Measurements from ENCODE around the gene TPST2. TPM values are rescaled to one million over a fixed set of nuclear protein-coding genes. Genes with fewer than 3 reads are reported as not detected.
"Not testable (repeated sequence)": the region's sequence is repeated elsewhere in the genome, so short reads cannot be mapped to it uniquely, and the experiment has no call there.

The TPST2 gene
- total RNA-seq, 1 donor from 2014 or later, result 14.2 TPM

DNA sequence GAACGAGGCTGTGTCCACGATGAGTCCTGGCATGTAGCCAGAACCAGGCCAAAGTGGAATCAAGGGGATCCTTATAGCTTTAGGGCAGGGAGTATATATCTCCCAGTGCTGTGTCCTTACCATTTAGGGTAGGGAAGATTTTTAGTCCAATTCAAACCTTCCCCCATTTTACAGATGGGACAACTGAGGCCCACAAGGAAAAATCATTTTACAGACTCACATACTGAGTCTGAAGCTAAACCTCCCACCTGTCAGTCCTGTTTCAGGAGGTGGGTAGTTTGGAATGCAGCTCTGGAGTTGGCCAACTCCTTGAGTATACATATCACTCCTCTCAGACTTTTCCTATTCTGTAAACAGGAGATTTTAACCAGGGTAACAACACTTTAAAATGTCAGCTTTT lies 44.5 kb downstream of the TPST2 start:
- H3K36me3 Mint-ChIP-seq (ENCODE audit: low read depth), result peaks cover 17% of the 10 kb centered on the region
- H3K27me3 Mint-ChIP-seq (ENCODE audit: low read depth), result no peaks in the 10 kb centered on the region
- no peak for DNase-seq (ENCODE audit: low spot score)
- H3K27ac Mint-ChIP-seq, result no peak overlapping the region
- no peak overlapping the region for H3K4me3 Mint-ChIP-seq (ENCODE audit: low read depth)
- intact Hi-C loops (cut with micrococcal nuclease), result no loop called here
- no peaks in the 10 kb centered on the region for H3K9me3 Mint-ChIP-seq
- H3K4me1 Mint-ChIP-seq (ENCODE audit: low read depth), result peaks cover 18% of the 10 kb centered on the region

GRCh38 chr22:26544489-26544888 lies 45.4 kb downstream of the TPST2 start:
- no peaks in the 10 kb centered on the region for H3K27me3 Mint-ChIP-seq (ENCODE audit: low read depth)
- DNase-seq (ENCODE audit: low spot score), result no peak
- peaks cover 18% of the 10 kb centered on the region for H3K4me1 Mint-ChIP-seq (ENCODE audit: low read depth)
- H3K27ac Mint-ChIP-seq, result no peak overlapping the region
- no peak overlapping the region for H3K4me3 Mint-ChIP-seq (ENCODE audit: low read depth)
- H3K9me3 Mint-ChIP-seq, result no peaks in the 10 kb centered on the region
- intact Hi-C loops (cut with micrococcal nuclease), result no loop called here
- peaks cover 19% of the 10 kb centered on the region for H3K36me3 Mint-ChIP-seq (ENCODE audit: low read depth)

- Mint-ChIP-seq H3K27ac (no peak overlapping the region), H3K4me1 (ENCODE audit: low read depth) (peaks cover 18% of the 10 kb centered on the region), H3K36me3 (ENCODE audit: low read depth) (peaks cover 23% of the 10 kb centered on the region), H3K4me3 (ENCODE audit: low read depth) (no peak overlapping the region), H3K9me3 (no peaks in the 10 kb centered on the region), H3K27me3 (ENCODE audit: low read depth) (no peaks in the 10 kb centered on the region)
- intact Hi-C loops (cut with micrococcal nuclease), result no loop called here
- no peak for DNase-seq (ENCODE audit: low spot score)
Measured at GRCh38 chr22:26542831-26543230, 47.1 kb downstream of the TPST2 start.

- peaks cover 8% of the 10 kb centered on the region for H3K4me1 Mint-ChIP-seq (ENCODE audit: low read depth)
Measured at GRCh38 chr22:26541167-26541819, 48.6 kb downstream of the TPST2 start.

DNA sequence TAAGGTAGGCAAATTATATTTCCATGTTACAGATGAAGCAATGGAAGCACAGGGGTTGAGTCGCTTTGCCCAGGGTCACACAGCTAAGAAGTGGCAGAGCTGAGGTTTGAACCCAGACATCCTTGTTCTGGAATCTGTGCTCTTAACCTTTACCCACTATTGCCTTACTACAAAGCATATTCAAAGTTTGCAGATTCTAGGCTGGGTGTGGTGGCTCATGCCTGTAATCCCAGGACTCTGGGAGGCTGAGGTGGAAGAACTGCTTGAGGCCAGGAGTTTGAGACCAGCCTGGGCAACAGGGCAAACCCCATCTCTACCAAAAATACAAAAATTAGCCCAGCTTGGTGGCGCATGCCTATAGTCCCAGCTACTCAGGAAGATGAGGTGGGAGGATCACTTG lies 49.8 kb downstream of the TPST2 start:
- Mint-ChIP-seq H3K9me3 (no peaks in the 10 kb centered on the region), H3K4me1 (ENCODE audit: low read depth) (peaks cover 9% of the 10 kb centered on the region), H3K36me3 (ENCODE audit: low read depth) (peaks cover 15% of the 10 kb centered on the region), H3K27me3 (ENCODE audit: low read depth) (no peaks in the 10 kb centered on the region), H3K4me3 (ENCODE audit: low read depth) (no peak overlapping the region), H3K27ac (no peak overlapping the region)
- intact Hi-C loops (cut with micrococcal nuclease), result no loop called here
- DNase-seq (ENCODE audit: low spot score), result no peak

More at GRCh38 chr22:26541167-26541819, 48.6 kb downstream of the TPST2 start:
- Mint-ChIP-seq H3K4me3 (ENCODE audit: low read depth) (no peak overlapping the region), H3K9me3 (no peaks in the 10 kb centered on the region), H3K36me3 (ENCODE audit: low read depth) (peaks cover 13% of the 10 kb centered on the region), H3K27ac (no peak overlapping the region), H3K27me3 (ENCODE audit: low read depth) (no peaks in the 10 kb centered on the region)
- DNase-seq (ENCODE audit: low spot score), result no peak
- intact Hi-C loops (cut with micrococcal nuclease), result no loop called here

- intact Hi-C loops (cut with micrococcal nuclease), result no loop called here
- no peaks in the 10 kb centered on the region for H3K9me3 Mint-ChIP-seq
- no peak for DNase-seq (ENCODE audit: low spot score)
- H3K4me3 Mint-ChIP-seq (ENCODE audit: low read depth), result no peak overlapping the region
- peaks cover 10% of the 10 kb centered on the region for H3K4me1 Mint-ChIP-seq (ENCODE audit: low read depth)
- H3K27me3 Mint-ChIP-seq (ENCODE audit: low read depth), result no peaks in the 10 kb centered on the region
- no peak overlapping the region for H3K27ac Mint-ChIP-seq
- peaks cover 21% of the 10 kb centered on the region for H3K36me3 Mint-ChIP-seq (ENCODE audit: low read depth)
Measured at GRCh38 chr22:26536762-26537134, 53.2 kb downstream of the TPST2 start.

DNA sequence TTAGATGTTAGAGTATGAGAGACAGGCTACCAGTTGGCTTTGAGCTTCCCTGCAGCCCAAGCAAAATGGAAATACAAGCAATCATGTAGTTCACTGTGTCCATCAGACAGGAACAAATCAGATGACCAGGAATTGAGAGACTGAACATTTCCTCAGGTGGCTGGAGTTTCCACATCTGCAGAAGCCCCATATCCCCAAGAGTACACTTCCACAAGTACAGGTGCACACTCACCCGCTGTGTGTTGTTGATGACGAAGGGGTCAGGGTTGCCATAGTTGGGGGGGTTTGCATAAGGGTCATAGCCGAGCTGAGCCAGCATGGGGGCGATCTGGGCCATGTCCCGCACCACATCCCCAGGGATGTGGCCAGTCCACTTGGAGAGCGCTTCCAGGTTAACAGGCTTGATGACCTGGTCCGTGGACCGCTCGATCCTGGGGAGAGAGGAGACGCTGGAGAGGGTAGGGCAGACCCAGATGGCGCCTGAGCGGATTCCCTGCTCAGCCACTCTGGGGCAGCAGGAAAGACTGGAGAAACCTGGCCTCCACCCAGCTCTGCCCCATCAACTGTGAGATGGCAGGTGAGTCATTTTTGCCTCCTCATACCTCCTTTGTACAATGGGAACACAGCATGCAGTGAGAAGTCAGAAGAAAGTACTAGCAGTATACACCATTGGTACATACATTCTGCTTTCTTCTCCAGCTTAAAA lies 53.7 kb downstream of the TPST2 start:
- Mint-ChIP-seq H3K27me3 (ENCODE audit: low read depth) (no peaks in the 10 kb centered on the region), H3K9me3 (no peaks in the 10 kb centered on the region), H3K27ac (no peak overlapping the region), H3K4me1 (ENCODE audit: low read depth) (peaks cover 10% of the 10 kb centered on the region), H3K4me3 (ENCODE audit: low read depth) (no peak overlapping the region), H3K36me3 (ENCODE audit: low read depth) (peaks cover 26% of the 10 kb centered on the region)
- intact Hi-C loops (cut with micrococcal nuclease), result no loop called here
- DNase-seq (ENCODE audit: low spot score), result no peak

GRCh38 chr22:26535603-26535908 lies 54.4 kb downstream of the TPST2 start:
- Mint-ChIP-seq H3K4me1 (ENCODE audit: low read depth) (peaks cover 10% of the 10 kb centered on the region), H3K27me3 (ENCODE audit: low read depth) (no peaks in the 10 kb centered on the region)

GRCh38 chr22:26534874-26535602 lies 54.9 kb downstream of the TPST2 start:
- Mint-ChIP-seq H3K9me3 (no peaks in the 10 kb centered on the region), H3K4me1 (ENCODE audit: low read depth) (peaks cover 10% of the 10 kb centered on the region), H3K27ac (peak overlapping the region; percentile 17), H3K27me3 (ENCODE audit: low read depth) (no peaks in the 10 kb centered on the region), H3K4me3 (ENCODE audit: low read depth) (no peak overlapping the region), H3K36me3 (ENCODE audit: low read depth) (peaks cover 25% of the 10 kb centered on the region)
- intact Hi-C loops (cut with micrococcal nuclease), result no loop called here
- no peak for DNase-seq (ENCODE audit: low spot score)

More at GRCh38 chr22:26535603-26535908, 54.4 kb downstream of the TPST2 start:
- no peak overlapping the region for H3K27ac Mint-ChIP-seq
- DNase-seq (ENCODE audit: low spot score), result no peak
- H3K9me3 Mint-ChIP-seq, result no peaks in the 10 kb centered on the region
- H3K36me3 Mint-ChIP-seq (ENCODE audit: low read depth), result peaks cover 28% of the 10 kb centered on the region
- intact Hi-C loops (cut with micrococcal nuclease), result no loop called here
- H3K4me3 Mint-ChIP-seq (ENCODE audit: low read depth), result no peak overlapping the region

GRCh38 chr22:26534171-26534855 lies 55.6 kb downstream of the TPST2 start:
- Mint-ChIP-seq H3K27me3 (ENCODE audit: low read depth) (no peaks in the 10 kb centered on the region), H3K36me3 (ENCODE audit: low read depth) (peaks cover 25% of the 10 kb centered on the region), H3K4me1 (ENCODE audit: low read depth) (peaks cover 10% of the 10 kb centered on the region), H3K9me3 (no peaks in the 10 kb centered on the region), H3K27ac (no peak overlapping the region), H3K4me3 (ENCODE audit: low read depth) (no peak overlapping the region)
- no peak for DNase-seq (ENCODE audit: low spot score)
- intact Hi-C loops (cut with micrococcal nuclease), result no loop called here

- Mint-ChIP-seq H3K36me3 (ENCODE audit: low read depth) (peaks cover 23% of the 10 kb centered on the region), H3K27ac (no peak overlapping the region), H3K27me3 (ENCODE audit: low read depth) (no peaks in the 10 kb centered on the region), H3K4me1 (ENCODE audit: low read depth) (peaks cover 6% of the 10 kb centered on the region), H3K4me3 (ENCODE audit: low read depth) (no peak overlapping the region), H3K9me3 (no peaks in the 10 kb centered on the region)
- intact Hi-C loops (cut with micrococcal nuclease), result no loop called here
- DNase-seq (ENCODE audit: low spot score), result no peak
Measured at GRCh38 chr22:26529345-26529744, 60.6 kb downstream of the TPST2 start.

DNA sequence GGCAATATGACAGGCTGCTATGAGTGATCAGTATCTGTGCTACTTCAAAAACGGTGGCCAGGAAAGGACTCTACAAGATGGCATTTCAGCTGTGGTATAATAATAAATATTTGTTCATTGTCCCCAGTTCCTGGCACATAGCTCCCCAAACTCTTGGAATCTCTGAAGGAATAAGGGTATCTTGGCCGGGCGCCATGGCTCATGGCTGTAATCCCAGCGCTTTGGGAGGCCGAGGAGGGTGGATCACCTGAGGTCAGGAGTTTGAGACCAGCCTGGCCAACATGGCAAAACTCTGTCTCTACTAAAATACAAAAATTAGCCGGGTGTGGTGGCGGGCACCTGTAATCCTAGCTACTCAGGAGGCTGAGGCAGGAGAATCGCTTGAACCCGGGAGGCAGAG lies 61.4 kb downstream of the TPST2 start:
- DNase-seq (ENCODE audit: low spot score); H3K9me3 Mint-ChIP-seq; H3K4me3 Mint-ChIP-seq (ENCODE audit: low read depth); H3K27ac Mint-ChIP-seq; H3K4me1 Mint-ChIP-seq (ENCODE audit: low read depth); intact Hi-C loops (cut with micrococcal nuclease); H3K27me3 Mint-ChIP-seq (ENCODE audit: low read depth): not testable (repeated sequence)
- H3K36me3 Mint-ChIP-seq (ENCODE audit: low read depth), result peaks cover 23% of the 10 kb centered on the region

All from activated T-helper 2 cell treated with anti-CD3 and anti-CD28 coated beads, Interferon-gamma antibody, Interleukin-2, Interleukin-4, amounts not matched to agents 10 μg/mL and 5 μg/mL and 100 μg/mL, durations not matched to agents 14 hours and 24 hours and 36 hours (primary cell).